Measurements from ENCODE around the gene UTP4. TPM values are rescaled to one million over a fixed set of nuclear protein-coding genes. Genes with fewer than 3 reads are reported as not detected.
A peak's percentile ranks its signal among the peaks of the same experiment; 100 is the strongest.

UTP4 gene
- total RNA-seq = 10 to 100 TPM; 18.6 to 33.2 (median 24.6) TPM
- long read RNA-seq, donor 1, transcript UTP4-203 (17 exons, 2,186 nt) = minor isoform, 8 of 54 reads
- long read RNA-seq, donor 1, transcript UTP4-201 (17 exons, 2,322 nt) = major isoform, 35 of 54 reads
- long read RNA-seq, donor 1, partial matches to known transcripts = 4 of 54 reads
- long read RNA-seq, donor 1, other reads (novel, unspliced or antisense) = 7 of 54 reads
- long read RNA-seq, donor 2, transcript UTP4-201 (17 exons, 2,322 nt) = major isoform, 7 of 12 reads
- long read RNA-seq, donor 2, partial matches to known transcripts = 0 of 12 reads
- long read RNA-seq, donor 2, other reads (novel, unspliced or antisense) = 1 of 12 reads

DNA sequence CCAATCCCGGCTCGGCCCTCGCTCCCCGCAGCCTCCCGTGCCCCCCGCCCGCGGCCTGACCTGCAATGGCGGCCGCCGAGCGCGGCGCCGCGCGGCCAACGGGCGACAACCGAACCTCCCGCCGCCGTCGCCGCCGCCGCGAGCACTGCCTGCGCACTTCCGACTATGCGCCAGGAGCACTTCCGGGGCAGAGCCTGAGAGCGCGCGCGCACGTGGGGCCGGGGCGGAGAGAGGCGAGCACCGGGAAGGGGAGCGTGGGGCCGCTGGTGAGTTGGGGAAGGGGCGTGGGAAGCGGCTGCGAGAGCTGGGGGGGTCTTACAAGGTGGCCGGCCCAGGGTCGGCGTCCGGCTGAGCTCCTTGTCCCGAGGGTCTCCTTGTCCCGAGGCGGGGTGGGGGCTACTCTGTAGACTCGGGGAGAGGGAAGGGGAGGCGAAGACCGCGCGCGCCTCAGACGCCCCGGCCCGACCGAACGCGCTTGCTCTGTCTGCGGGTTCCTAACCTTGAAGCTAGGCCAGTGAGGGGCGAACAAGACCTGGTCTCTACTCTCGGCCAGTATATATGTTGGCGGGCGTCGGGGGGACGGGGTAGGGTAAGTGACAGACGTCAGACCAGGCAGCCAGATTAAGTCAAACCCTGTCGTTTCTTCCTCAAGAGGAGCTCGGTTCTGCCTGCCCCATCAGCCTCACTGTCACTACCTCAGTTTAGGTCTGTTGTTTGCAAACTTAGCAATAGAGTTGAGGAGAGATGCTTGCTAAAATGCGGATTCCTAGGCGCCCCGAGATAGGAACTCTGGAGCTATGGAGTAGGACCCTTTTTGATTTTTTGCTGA, at the start of gene UTP4, which contains the start of gene CHTF8:
Gene UTP4 (plus strand): TSS at position 226 of the 829 bp plus-strand sequence. CDS start 811 bp downstream, outside the sequence.
Gene CHTF8 (minus strand): TSS at position 165 of the 829 bp plus-strand sequence. CDS start 11,130 bp downstream, outside the sequence.
- intact Hi-C loops (cut with DNase I, micrococcal nuclease) = no loop called here
- no peak for TF ChIP-seq CTCF (IDR thresholded peaks at IDR 0.05)
- DNase-seq (peak; percentile 89 to 93 (median 91)), ATAC-seq (peak; percentile 96)
- Histone ChIP-seq H3K4me3 (peak within 1 kb of the TSS; percentile 72), H3K4me1 (ENCODE audit: low read depth) (peaks cover 15% of the 10 kb centered on the region), H3K9me3 (no peaks in the 10 kb centered on the region), H3K36me3 (ENCODE audit: low read depth) (no peaks in the 10 kb centered on the region)

GRCh38 chr16:69083306-69083941, 49.0 kb upstream of the UTP4 start:
- ATAC-seq = no peak
- no peak overlapping the region for H3K4me3 ChIP-seq
- H3K4me1 ChIP-seq (ENCODE audit: low read depth) = no peaks in the 10 kb centered on the region
- H3K36me3 ChIP-seq (ENCODE audit: low read depth) = no peaks in the 10 kb centered on the region
- TF ChIP-seq CTCF (IDR thresholded peaks at IDR 0.05) = no peak
- DNase-seq = peak in 2 of 3 donors; percentile 14 to 31
- no peaks in the 10 kb centered on the region for H3K9me3 ChIP-seq
- intact Hi-C loops (cut with DNase I, micrococcal nuclease) = no loop called here

GRCh38 chr16:69084289-69084688, 48.2 kb upstream of the UTP4 start:
- no peaks in the 10 kb centered on the region for H3K4me1 ChIP-seq (ENCODE audit: low read depth)
- no peak overlapping the region for H3K4me3 ChIP-seq
- no peaks in the 10 kb centered on the region for H3K36me3 ChIP-seq (ENCODE audit: low read depth)
- intact Hi-C loops (cut with DNase I, micrococcal nuclease) = no loop called here
- H3K9me3 ChIP-seq = no peaks in the 10 kb centered on the region
- DNase-seq (no peak), ATAC-seq (no peak)
- TF ChIP-seq CTCF (IDR thresholded peaks at IDR 0.05) = no peak

DNA sequence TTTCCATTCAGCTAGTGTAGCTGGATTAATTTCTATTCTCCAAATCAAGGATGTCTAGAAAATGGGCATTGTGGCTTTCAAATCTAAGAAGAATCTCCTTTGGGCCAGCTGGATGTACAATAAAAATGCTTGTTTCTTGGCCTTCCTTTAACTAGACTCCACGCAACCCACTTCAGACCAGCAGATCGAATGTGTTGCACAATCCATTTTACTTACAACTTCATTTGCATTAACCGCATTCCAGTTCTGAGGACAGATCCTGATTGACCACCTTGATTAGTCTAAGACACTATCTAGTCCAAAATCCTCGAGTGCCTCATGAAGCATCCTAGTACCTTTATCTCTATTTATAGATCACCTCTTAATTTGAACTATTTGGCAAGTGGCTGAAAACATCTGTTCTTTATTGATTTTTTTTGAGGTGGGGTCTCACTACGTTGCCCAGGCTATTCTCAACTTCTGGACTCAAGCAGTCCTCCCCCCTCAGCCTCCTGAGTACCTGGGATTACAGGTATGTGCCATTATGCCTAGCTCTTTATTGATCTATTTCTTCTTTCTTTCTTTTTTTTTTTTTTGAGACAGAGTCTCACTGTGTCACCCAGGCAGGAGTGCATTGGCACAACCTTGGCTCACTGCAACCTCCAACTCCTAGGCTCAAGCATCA, 47.3 kb upstream of the UTP4 start:
- no peaks in the 10 kb centered on the region for H3K4me1 ChIP-seq (ENCODE audit: low read depth)
- no peak for DNase-seq
- no peaks in the 10 kb centered on the region for H3K36me3 ChIP-seq (ENCODE audit: low read depth)
- intact Hi-C loops (cut with DNase I, micrococcal nuclease) = no loop called here
- no peak for ATAC-seq
- no peak overlapping the region for H3K4me3 ChIP-seq
- no peaks in the 10 kb centered on the region for H3K9me3 ChIP-seq
- no peak for TF ChIP-seq CTCF (IDR thresholded peaks at IDR 0.05)

DNA sequence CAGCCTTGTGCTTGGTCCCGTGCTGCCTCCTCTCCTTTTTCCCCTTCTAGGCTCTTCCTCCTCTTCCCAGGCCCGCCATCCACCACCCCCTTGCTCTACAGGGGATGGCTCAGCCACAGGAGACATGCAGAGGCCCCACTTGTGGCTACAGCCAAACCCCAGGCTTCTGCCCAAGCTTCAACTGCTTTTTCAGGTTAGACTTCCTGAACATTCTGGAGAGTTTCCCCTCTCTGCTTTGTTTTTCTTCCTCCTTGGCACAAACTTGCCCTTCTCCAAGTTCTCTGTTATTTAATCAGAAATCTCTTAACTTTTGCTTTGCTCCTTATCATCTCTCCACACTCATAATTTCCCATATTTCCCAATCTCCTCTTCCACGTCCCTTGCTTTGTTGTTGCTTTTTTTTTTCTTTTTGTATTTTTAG, 45.3 kb upstream of the UTP4 start:
- ATAC-seq = no peak
- DNase-seq = peak in 1 of 3 donors; percentile 8
- Histone ChIP-seq H3K36me3 (ENCODE audit: low read depth) (no peaks in the 10 kb centered on the region), H3K4me1 (ENCODE audit: low read depth) (no peaks in the 10 kb centered on the region), H3K4me3 (no peak overlapping the region), H3K9me3 (no peaks in the 10 kb centered on the region)
- intact Hi-C loops (cut with DNase I, micrococcal nuclease) = no loop called here
- TF ChIP-seq CTCF (IDR thresholded peaks at IDR 0.05) = no peak
